Measurements from ENCODE around the gene CNTNAP3B.
"Not testable (repeated sequence)": the region's sequence is repeated elsewhere in the genome, so short reads cannot be mapped to it uniquely, and the experiment has no call there.

The CNTNAP3B gene

DNA sequence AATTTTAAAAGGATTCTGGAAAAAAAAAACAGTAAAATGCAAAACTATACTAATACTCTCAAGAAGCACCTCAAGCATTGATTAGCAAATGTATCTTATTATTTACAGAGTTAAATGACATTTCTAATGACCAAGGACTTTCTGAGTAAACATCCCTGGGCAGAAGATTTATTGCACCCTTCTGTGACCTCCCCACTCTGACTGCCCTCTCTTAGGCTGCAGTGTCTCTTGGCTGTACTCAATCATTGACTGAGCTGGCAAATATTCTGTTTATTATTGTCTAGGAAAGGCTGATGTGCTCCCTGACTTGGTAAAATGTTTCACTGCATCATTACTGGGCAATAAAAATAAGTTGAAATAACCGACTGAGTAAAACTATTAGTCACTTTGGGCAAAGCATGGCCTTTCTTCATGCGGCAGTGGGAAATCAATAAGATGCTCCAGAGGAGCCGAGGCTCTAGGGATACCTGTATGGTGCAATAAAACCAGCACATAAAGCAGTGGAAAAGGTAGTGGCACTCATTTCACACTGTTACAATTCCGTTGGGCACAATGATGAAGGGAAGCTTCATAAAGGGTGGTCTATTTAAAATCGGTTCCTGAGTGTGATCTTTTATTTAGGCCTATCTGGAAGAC is 151.1 kb downstream of the CNTNAP3B start:
- DNase-seq (ENCODE audit: low read depth): not testable (repeated sequence)

- not testable (repeated sequence) for DNase-seq (ENCODE audit: low read depth)
These were observed 154.3 kb downstream of the CNTNAP3B start for GRCh38 chr9:41974906-41975305.

- not testable (repeated sequence) for DNase-seq (ENCODE audit: low read depth)
These were observed 176.2 kb downstream of the CNTNAP3B start for GRCh38 chr9:41953007-41953406.

DNA sequence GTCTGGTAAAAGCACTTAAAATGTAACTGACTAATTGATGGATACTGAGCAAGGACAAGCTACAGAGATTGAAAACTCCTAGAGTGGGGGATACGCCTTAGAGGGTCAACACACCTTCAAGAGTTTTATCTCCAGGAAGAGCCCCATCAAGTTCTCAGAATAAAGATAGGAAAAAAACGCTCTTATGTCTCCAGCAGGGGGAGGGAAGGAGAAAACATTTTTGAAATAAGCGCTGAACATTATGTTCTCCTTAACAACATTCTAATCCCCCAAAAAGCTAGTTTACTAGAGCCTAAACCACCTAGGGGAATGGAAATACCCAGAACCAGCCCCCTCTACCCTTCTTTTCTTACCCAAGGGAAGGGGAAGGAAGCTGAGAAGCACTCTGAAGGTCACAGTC is 187.5 kb downstream of the CNTNAP3B start:
- not testable (repeated sequence) for DNase-seq (ENCODE audit: low read depth)

DNA sequence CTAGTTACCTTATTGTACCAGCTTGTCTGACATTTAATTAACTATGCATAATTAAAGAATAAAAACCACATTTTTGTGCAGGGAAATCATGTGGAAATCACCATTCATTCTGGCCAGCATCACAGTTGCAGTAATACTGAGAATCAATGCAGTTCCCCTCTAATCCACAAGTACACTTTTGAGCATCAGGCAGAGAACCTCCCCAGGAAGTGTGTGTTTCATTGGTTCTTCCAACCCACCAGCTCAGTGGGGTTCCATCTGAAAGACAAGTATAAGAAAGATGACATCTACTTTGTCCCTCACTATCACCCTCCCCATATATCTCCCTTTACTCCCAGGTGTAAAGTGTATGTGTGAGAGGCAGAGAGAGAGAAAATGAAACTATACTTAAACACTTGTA is 191.1 kb downstream of the CNTNAP3B start:
- not testable (repeated sequence) for DNase-seq (ENCODE audit: low read depth)

DNA sequence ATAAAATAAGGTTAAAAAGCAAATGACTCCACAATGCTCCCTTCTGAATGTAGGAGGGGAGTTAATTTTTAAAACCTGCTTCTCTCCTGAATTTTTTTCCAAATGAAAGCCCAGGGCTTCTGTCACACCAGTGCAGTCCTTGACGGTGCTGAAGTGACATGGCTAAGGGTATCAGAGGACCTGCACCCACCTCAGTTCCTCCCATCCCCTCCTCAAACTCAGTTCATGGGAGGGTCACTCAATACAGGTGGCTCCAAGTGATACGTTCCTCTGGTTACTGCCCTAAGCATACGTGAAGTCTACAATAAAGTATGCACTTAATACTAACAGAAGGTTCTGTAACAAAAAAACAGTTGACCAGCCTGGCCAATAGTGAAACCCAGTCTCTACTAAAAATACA is 193.5 kb downstream of the CNTNAP3B start:
- not testable (repeated sequence) for DNase-seq (ENCODE audit: low read depth)

DNA sequence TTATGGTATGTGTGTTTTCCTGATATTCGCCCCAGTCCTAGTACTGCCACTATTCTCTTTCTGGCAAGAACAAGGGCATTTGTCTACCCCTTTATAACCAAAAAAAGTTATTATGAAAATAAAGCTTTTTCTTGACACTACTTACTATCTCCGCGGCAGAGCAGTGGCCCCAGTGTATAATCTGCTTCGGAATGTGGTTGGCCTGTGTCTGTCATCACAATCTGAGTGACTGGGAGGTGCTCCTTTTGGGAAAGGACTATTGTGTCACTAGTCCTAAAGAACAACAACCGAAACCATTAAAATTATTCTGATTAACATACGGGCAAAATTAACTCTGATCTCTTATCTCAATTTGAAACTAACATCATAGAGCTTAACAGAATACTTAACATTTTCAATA is 200.1 kb downstream of the CNTNAP3B start:
- not testable (repeated sequence) for DNase-seq (ENCODE audit: low read depth)

DNA sequence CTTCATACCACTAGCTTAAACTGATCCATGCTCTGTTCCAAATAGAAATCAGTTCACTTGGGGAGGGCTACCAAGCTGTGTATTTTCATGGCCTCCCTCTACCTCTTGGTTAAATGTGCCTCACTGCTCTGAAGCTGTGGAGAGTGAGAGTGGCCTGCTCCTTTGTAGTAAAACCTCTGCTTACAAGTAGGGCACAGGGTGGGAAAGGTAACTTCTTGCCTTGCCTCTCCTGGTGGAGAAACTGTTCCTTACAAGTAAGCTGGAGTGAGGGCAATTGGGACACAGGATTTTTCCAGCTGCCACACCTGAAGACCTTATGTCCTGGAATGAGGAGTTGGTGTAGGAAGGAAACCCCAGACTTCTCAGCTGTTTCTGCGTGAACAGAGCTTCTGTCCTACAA is 211.9 kb downstream of the CNTNAP3B start:
- not testable (repeated sequence) for DNase-seq (ENCODE audit: low read depth)

- not testable (repeated sequence) for DNase-seq (ENCODE audit: low read depth)
These were observed 223.7 kb downstream of the CNTNAP3B start for GRCh38 chr9:41905488-41905887.

DNA sequence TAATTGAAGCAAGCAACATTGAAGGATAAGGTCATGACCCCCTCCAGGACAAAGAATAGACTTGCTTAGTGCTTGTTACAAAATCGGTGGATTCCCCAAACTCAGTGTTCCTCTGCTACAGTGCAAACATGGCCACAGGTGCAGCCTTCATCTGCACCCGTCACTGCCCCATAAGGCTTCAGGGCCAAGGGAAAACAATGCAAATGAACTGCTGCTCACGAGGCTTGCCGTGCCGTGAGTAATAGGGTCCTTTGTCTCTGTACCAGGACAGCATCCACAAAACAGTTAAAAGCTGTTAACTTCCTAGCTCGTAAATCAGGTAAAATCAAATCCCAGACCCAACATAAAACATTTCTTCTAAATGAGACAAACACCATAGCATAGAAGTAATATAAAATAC is 226.5 kb downstream of the CNTNAP3B start:
- DNase-seq (ENCODE audit: low read depth): not testable (repeated sequence)

DNA sequence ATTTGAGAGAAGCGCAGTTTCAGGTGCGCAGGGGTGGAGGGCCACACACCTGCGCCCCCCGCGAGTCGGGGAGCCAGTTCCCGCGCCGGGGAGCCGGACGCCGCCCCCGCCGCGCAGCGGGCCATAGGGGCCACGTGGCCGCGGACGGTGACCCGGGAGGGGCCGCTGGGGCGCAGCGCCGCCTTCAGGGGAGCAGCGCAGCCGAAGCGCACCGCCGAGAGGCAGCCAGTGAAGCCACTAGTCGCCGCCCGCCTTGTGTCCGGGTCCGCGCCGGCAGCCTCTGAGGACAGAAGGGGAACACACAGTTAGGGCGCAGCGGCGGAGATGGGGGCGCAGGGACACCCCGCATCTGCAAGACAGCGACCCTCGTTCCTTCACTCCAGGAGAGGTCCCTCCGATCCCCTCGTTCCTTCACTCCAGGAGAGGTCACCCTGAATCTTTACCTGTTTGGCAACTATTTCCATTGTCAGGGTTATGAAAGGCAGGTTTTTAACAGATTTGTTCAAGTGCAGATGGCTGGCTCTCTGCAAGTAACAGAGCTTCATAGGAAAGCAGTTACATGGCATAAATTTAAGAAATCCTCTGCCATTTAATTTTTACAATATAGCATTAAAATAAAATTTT is 230.4 kb downstream of the CNTNAP3B start:
- not testable (repeated sequence) for DNase-seq (ENCODE audit: low read depth)

GRCh38 chr9:41874557-41874956 is 254.7 kb downstream of the CNTNAP3B start:
- DNase-seq (ENCODE audit: low read depth): not testable (repeated sequence)

DNA sequence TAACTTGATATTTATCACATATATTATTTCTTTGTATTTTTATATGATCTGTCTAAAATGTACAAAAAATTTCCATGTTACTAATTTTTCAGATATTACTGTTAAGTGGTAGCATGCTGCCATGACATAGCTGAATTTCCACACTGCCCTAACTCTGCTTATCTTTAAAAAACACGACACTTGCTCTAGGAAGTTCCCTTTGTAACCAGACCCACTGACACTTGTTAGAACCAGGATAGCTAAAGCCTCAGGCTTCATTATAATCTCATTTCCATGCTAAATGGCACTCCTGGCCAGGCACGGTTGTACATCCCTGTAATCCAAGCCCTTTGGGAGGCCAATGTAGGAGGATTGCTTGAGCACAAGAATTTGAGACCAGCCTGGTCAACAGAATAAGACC is 273.8 kb downstream of the CNTNAP3B start:
- DNase-seq (ENCODE audit: low read depth): not testable (repeated sequence)

DNA sequence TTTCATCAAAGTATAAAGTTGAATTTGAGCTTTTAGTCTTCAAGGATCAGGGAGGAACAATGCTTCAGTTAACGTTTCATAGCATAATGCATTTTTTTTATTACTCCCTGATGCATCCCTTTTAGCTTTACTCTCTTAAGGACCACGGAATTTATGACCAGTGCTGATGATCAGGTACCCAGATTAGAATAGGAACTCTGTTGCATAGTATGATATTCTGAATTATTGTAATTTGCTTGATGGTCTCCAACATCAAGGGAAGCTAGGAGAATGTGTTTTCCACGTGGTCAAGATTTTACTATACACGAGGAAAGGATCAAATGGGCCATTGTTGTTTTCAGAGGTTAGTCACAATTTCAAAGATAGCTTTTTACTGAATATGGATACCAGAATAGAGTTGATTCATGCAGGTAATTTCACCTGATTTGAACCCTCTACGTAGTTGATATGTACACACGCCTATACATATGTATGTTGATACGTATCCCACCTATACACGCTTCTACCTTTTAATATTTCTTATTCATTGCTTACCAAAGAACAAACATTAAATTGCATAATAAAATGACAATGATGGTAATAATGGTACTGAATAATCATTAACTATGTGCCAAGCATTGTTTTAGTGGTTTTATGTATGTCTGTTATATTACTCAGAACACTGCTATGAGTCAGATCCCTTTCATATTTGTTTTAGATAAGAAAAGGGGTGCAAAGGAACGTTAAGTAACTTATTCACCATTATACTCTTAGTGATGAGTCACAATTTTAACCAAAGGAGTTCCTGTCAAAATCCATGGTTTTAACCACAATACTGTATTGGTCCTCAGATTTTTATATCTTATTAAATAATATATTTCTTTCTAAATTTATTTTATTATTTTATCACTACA is 277.1 kb downstream of the CNTNAP3B start:
- DNase-seq (ENCODE audit: low read depth): not testable (repeated sequence)

DNA sequence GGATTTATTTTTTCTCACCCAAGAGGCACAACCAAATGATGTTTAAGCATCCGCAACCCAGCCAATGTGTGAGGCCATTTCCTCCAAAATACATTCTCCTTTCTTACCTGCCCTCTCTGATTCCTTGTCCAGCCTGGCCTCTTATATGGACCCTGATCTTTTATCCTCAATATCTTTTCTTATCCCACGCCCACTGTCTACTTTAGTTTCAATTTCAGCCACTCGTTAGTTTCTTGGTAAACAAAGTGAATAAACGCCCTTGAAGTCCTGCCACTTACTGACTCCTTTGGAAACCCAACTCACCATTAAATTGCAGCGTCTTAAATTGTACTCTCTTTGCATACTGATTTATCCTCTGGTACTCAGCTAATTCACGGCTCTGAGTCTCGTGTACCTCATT is 281.4 kb downstream of the CNTNAP3B start:
- DNase-seq (ENCODE audit: low read depth): not testable (repeated sequence)
